Measurements from ENCODE around the gene RIPOR2. TPM values are rescaled to one million over a fixed set of nuclear protein-coding genes. Genes with fewer than 3 reads are reported as not detected.
A peak's percentile ranks its signal among the peaks of the same experiment; 100 is the strongest.
"Not testable (repeated sequence)": the region's sequence is repeated elsewhere in the genome, so short reads cannot be mapped to it uniquely, and the experiment has no call there.

The RIPOR2 gene
- total RNA-seq, 4 donors from 2014 or later, result 8.8 to 27.0 (median 19.0) TPM

DNA sequence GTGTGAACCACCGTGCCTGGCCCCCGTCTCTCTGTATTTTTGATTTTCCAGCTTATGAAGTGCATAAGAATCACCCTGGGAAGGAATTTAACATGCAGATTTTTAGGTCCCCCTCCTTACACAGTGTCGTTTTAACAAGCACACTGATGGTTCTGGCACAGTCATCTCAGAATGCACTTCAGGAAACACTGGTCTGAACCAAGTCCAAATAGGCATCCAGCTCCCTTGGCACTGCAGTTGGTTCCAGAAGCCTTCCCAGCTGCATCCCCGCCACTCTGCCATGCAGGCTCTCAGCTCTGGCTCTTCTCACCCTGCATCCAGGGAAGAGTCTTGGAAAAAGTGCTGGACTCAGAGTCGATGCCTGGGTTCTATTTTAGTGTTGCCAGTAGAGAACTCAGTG, 20.1 kb downstream of the RIPOR2 start:
- TF ChIP-seq EP300 (IDR thresholded peaks at IDR 0.05) (no peak), POLR2A (IDR thresholded peaks at IDR 0.05) (no peak)
- TF ChIP-seq, protein P1, sequence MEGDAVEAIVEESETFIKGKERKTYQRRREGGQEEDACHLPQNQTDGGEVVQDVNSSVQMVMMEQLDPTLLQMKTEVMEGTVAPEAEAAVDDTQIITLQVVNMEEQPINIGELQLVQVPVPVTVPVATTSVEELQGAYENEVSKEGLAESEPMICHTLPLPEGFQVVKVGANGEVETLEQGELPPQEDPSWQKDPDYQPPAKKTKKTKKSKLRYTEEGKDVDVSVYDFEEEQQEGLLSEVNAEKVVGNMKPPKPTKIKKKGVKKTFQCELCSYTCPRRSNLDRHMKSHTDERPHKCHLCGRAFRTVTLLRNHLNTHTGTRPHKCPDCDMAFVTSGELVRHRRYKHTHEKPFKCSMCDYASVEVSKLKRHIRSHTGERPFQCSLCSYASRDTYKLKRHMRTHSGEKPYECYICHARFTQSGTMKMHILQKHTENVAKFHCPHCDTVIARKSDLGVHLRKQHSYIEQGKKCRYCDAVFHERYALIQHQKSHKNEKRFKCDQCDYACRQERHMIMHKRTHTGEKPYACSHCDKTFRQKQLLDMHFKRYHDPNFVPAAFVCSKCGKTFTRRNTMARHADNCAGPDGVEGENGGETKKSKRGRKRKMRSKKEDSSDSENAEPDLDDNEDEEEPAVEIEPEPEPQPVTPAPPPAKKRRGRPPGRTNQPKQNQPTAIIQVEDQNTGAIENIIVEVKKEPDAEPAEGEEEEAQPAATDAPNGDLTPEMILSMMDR (IDR thresholded peaks at IDR 0.05), result no peak

DNA sequence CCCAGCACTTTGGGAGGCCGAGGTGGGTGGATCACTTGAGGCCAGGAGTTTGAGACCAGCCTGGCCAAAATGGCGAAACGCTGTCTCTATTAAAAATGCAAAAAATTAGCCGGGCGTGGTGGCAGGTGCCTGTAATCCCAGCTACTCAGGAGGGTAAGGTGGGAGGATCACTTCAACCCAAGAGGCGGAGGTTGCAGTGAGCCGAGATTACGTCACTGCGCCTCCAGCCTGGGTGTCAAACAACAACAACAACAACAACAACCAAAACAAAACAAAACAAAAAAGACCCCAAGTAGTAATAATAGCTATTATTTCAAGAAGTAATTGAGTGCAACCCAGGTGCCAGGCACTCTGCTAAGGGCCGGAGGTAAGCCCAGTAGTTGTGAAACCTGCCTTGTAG, 21.7 kb downstream of the RIPOR2 start:
- WGBS, 2 donors, result 94% methylated on average over 10 of the region's 10 CpGs
- H3K4me1 ChIP-seq, result peaks cover 0 to 31% (median 10%) of the 10 kb centered on the region in 4 donors
- H3K27me3 ChIP-seq, result peaks cover 0 to 11% of the 10 kb centered on the region in 2 donors
- not testable (repeated sequence) for H3K9me3 ChIP-seq; H3K36me3 ChIP-seq; H3K4me3 ChIP-seq; H3K27ac ChIP-seq; DNase-seq (ENCODE audit: low spot score in 2 of 2)

More for the DNA sequence above, 20.1 kb downstream of the RIPOR2 start:
- 83 to 90% methylated on average over 5 of the region's 5 CpGs for WGBS, 2 donors
- H3K36me3 ChIP-seq, result no peaks in the 10 kb centered on the region
- H3K4me3 ChIP-seq, result no peak overlapping the region
- H3K4me1 ChIP-seq, result peaks cover 0 to 24% (median 10%) of the 10 kb centered on the region in 4 donors
- no peak for DNase-seq (ENCODE audit: low spot score in 2 of 2)
- no peak overlapping the region for H3K27ac ChIP-seq
- peaks cover 0 to 11% of the 10 kb centered on the region in 2 donors for H3K27me3 ChIP-seq
- H3K9me3 ChIP-seq, result no peaks in the 10 kb centered on the region

DNA sequence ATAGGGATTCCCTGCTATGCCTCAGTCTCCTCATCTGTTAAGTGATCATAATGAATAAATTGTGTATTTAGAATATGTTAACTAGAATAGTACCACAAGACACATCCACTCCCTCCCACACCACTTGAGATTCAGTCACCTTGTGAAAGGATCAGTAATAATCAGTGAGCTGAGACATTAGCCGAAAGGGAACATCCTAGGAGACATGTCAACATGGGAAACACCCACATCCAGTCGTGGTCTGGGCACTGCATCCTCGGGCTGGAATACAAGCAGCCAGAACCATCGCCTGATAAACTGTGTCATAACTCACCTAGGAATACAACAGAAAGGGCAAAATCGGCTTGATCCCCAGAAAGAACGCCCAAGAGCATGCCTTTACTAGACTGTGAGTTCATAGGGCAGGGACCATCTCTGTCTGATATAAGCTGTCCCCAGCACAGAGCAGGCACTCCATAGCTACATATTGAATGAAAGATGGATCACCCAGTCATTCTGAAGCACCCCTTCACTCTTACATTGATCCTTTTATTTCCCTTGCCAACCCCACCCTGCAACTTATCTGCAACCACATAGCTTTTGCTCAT, 23.9 kb downstream of the RIPOR2 start:
- DNase-seq (ENCODE audit: low spot score in 2 of 2), result no peak
- 65 to 80% methylated on average over 6 of the region's 6 CpGs for WGBS, 2 donors
- peak overlapping the region in 1 of 4 donors; percentile 81 for H3K27ac ChIP-seq

DNA sequence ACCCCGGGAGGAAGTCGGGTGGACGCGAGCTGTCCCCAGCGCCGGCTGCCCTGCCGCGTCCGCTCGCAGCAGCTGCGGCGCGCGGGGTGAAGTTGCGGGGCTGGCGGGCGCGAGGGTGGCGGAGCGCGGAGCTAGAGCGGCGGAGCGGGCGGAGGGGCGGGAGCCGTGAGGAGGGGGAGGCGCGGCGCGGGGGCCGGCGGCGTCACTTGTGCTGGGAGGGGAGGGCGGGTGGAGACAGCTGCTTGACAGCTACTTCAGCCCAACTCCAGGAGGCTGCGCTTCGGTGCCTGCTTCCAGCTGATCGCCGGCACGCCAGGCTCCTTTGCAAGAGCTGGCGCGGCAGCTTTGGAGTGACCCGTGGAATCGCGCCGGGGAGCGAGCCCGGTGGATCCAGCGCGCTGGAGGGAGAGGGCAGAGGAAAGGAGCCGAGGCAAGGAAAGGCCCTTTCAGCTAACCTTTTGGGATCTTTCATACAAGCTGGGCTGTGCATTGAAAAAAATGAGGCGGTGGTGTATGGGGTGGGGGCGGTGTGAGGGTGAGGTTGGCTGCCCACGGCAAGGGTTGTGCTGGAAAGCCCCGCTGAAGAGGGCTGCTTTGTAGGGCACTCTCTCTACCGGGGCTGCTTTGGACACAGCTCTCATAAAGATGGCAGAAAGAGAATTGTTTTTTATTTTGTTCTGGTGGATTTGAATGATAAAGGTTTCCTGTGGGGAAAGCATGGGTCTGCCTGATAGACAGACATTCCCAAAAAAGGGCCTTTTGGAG, 24.6 kb downstream of the RIPOR2 start:
- peak in 1 of 2 donors; percentile 30 for TF ChIP-seq POLR2A (IDR thresholded peaks at IDR 0.05)
- no peak for TF ChIP-seq EP300 (IDR thresholded peaks at IDR 0.05)
- Histone ChIP-seq H3K27me3 (peaks cover 0 to 11% of the 10 kb centered on the region in 2 donors), H3K4me1 (peaks cover 0 to 40% (median 14%) of the 10 kb centered on the region in 4 donors), H3K36me3 (no peaks in the 10 kb centered on the region), H3K27ac (peak overlapping the region; percentile 11 to 81 (median 75)), H3K4me3 (peak overlapping the region; percentile 41 to 64 (median 54)), H3K9me3 (no peaks in the 10 kb centered on the region)
- DNase-seq (ENCODE audit: low spot score in 2 of 2), result peak; percentile 34 to 42
- 1% methylated on average over 29 to 42 of the region's 56 CpGs for WGBS, 2 donors

More for the DNA sequence above, 23.9 kb downstream of the RIPOR2 start:
- Histone ChIP-seq H3K4me3 (peak overlapping the region in 1 of 4 donors; percentile 64), H3K36me3 (no peaks in the 10 kb centered on the region), H3K27me3 (peaks cover 0 to 11% of the 10 kb centered on the region in 2 donors), H3K4me1 (peaks cover 0 to 40% (median 14%) of the 10 kb centered on the region in 4 donors), H3K9me3 (no peaks in the 10 kb centered on the region)
- TF ChIP-seq POLR2A (IDR thresholded peaks at IDR 0.05), result no peak
- TF ChIP-seq, protein P1 (IDR thresholded peaks at IDR 0.05), result no peak
- TF ChIP-seq EP300 (IDR thresholded peaks at IDR 0.05), result no peak

DNA sequence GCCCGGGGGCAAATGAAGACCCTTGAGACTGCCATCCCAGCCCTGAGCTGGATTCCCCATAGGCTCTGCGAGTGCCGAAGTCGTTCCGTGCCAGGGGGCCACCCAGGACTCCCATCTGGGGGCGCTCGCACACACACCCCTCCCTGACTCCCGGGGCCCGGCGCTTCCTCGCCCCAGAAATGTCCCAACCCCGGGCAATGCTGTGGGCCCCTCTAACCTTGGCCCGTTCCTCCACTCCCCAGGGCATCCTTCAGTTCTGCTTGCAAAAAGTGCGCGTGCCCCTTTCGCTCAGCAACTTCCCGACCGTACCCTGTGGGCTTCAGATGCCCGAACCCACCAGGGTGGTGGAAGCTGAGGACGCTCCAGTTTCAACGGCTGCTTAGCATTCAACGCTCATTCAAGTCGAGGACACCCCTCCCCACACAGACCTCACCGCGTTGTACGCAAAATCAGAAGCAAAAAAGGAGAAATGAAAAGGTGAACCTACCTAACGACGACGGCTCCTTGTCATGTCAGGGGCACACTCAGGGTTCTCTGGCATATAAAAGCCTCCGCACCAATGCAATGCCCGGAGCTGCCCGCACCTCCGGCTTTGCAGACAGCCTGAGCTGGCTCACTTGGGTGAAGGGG, 25.3 kb downstream of the RIPOR2 start:
- TF ChIP-seq EP300 (IDR thresholded peaks at IDR 0.05), result no peak
- TF ChIP-seq, protein P1 (IDR thresholded peaks at IDR 0.05), result peak in 1 of 5 experiments; percentile 9
- no peak for TF ChIP-seq POLR2A (IDR thresholded peaks at IDR 0.05)
- Histone ChIP-seq H3K4me1 (peaks cover 0 to 40% (median 14%) of the 10 kb centered on the region in 4 donors), H3K27me3 (peaks cover 0 to 11% of the 10 kb centered on the region in 2 donors), H3K27ac (peak overlapping the region; percentile 11 to 81 (median 75)), H3K4me3 (peak overlapping the region; percentile 41 to 64 (median 54)), H3K36me3 (no peaks in the 10 kb centered on the region), H3K9me3 (no peaks in the 10 kb centered on the region)
- WGBS, 2 donors, result 0% methylated on average over 32 to 33 of the region's 33 CpGs
- DNase-seq (ENCODE audit: low spot score in 2 of 2), result no peak

Measured in tibial nerve (tissue), 4 donors.